HG03378 (cell line): ENCODE data around the gene OR6P1.

Experiments
- ATAC-seq: cut with Tn5 transposase; IDR thresholded peaks from one replicate; pipeline ENCODE4 v1.9.1; 2021; ENCODE audit warnings: mild to moderate bottlenecking, moderate library complexity; ENCODE audit not compliant: unreplicated experiment

Gene OR6P1, protein sequence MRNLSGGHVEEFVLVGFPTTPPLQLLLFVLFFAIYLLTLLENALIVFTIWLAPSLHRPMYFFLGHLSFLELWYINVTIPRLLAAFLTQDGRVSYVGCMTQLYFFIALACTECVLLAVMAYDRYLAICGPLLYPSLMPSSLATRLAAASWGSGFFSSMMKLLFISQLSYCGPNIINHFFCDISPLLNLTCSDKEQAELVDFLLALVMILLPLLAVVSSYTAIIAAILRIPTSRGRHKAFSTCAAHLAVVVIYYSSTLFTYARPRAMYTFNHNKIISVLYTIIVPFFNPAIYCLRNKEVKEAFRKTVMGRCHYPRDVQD

DNA sequence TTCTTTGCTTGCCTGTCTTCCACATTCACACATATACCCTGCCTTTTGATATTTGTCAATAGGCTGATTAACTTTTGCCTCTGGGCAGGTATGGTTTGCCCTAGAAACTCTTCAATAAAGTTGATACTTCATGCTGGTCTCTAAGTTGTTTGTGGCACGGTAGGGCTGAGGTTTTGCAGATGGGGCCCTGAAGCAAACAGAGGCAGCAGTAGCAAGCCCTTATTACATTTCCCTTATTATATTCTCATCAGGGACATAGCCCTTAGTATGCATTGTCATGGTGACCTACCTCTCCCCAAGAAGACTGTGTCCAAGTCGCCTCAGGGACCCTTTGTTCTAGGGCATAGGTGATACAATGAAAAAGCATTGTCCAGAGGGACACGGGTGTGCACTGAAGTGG is at the start of gene OR6P1:
Gene OR6P1 (minus strand): TSS at position 101 of the 400 bp plus-strand sequence. CDS start 6,976 bp downstream, outside the sequence.
- no peak for ATAC-seq

DNA sequence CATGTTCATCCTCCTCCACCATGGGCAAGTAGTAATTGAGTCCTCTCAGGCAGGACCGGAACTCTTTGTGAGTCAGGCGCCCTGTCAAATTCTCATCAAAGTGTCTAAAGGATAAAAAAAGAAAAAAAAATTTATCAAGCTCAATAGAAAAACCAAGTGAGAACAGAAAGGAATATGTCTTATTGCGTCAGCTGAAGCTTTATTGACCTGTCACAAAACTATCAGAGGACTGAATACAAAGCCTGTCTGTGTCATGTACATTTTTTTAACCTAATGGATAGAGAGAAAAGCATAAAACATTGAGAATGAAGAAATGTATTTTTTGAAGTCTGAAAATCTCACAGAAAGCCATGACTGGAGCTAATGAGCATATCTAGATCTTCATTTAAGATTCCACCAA is 43.4 kb upstream of the OR6P1 start:
- ATAC-seq: no peak

DNA sequence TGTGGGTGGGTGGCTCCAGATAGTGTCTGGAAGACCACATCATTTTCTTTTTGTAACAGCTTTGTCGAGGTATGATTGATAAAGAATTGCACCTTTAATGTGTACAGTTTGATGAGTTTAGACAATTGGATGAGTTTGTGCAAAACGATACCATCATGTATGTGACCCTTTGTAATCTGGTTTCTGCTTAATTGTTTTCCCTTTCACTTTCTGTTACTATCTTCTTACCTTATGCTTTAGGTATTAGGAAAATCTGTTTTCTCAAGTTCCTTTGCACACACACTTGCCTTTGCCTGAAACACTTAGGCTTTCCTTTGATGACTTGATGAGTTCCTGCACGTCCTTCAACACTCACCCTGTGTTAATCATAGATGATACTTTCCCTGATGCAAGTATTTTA is 41.5 kb upstream of the OR6P1 start:
- ATAC-seq: no peak

DNA sequence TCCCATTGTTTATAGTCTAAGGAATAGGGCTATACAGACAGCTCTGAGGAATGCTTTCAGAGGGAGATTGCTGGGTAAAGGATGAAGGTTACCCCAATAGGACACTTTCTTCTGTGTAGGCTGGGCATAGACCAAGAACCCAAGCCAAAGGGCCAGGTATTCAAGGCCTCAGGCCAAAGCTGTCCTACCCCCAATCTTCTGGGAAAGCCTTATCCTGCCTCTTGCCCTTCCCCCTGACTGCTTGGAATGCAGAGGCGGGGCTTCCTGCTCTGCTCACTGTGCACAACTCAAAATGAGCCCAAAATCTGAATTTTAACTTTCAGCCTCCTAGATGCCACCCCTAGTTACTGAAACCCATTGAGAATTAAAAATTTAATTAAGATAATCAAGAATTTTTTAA is 36.9 kb upstream of the OR6P1 start:
- ATAC-seq: no peak

DNA sequence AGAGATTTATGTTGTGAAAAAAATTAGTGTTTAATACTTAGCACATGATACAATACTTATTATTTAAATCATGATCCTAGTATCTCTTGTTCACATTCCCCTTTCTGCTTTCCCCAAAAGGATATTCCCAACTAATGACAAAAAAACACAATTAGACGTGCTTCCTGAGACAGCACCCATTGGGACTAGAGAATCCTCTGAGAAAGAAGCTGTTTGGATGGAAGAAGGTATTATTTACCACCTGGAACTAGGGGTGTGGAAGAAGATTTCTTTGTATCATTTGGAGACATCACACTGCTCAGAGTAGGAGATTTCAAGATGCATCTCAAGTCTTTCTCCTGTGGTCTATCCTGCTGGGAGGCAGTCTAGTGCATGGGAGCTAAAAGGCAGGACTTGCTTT is 34.6 kb upstream of the OR6P1 start, which contains the start of gene OR10Z1:
Gene OR10Z1 (plus strand): TSS at position 301 of the 400 bp plus-strand sequence. CDS start 1,171 bp downstream, outside the sequence.
- no peak for ATAC-seq

DNA sequence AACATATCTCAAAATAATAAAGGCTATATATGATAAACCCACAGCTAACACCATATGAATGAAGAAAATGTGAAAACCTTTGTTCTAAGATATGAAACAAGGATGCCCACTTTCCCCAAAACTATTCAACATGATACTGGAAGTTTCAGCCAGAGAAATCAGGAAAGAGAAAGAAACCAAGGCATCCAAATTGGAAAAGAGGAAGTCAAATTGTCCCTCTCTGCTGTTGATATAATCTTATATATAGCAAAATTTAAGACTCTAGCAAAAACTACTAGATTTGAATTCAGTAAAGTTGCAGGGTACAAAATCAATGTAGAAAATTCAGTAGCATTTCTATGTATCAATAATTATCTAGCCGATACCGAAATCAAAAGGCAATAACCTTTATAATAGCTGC is 30.4 kb upstream of the OR6P1 start:
- no peak for ATAC-seq

DNA sequence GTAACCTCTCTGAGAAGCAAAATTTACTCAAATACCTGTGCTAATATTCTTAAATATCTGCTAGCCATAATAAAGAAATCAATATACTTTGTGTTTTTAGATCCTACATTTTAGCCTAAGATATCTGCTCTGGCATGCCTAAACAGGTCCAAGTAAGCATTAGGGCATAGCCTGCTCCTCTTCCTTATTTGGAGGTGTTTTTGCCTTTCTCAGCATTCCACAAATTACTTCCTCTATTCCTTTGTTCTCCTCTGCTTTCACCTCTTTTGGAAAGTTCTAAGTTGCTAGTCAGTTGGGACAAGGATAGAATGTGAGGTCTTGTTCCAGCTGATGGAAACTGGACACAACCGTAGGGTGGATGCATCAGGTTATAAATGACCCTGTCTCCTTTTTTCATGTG is 16.6 kb upstream of the OR6P1 start:
- no peak for ATAC-seq

DNA sequence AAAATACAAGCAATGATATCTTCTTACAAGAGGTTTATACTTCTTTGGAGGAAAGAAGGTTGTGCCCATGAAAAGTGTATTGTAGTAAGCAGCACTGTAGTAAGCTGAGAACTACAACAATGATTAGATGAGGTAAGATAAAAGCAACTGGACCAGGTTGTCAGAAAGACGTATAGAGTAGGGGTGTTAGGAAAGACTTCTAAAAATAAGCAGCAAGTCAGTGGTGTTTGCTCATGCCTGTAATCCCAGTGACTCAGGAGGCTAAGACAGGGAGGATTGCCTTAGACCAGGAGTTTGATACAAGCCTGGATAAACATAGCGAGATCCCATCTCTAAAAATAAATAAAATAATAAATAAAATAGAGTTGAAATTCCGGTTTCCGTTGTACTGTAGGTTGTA is 13.6 kb upstream of the OR6P1 start:
- no peak for ATAC-seq

DNA sequence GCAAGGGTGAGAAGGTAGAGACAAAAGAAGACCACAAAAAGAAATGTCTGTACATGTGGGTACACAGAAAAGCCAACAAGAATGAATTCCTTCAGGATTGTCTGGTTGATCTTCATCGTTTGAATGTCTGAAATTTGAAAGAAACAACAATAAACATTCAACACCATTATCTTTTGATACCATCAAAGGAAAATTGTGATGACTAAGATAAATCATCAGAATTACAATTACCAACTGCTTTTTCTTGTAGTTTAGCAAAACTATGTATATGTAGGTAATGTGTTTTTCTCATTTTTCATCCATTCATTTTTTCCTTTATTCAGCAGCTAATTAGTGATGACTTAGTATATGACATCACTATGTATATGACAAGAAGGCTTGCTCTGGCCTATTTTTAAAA is 9.4 kb upstream of the OR6P1 start, which contains the start of gene OR10X1:
Gene OR10X1 (minus strand): TSS at position 167 of the 400 bp plus-strand sequence. CDS start 0 bp downstream, at position 167.
- ATAC-seq: no peak

DNA sequence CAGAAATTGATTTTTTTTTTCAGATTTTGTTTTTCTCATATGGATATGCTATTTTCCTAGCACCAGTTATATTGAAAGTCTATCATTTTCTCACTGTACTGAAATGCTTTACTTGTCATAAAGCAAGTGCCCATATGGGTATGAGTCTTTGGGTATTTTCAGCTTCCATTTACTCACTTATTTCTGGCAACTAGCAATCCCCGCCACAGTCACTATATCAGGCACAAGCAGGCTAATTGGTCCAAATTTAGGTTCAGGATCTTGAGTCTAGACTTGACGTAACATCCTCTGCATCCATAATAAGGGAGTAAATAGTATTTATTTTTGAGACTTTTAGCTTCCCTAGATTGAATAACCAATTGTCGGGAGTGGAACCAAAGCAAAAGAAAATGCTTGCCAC is 7.2 kb upstream of the OR6P1 start:
- ATAC-seq: no peak

DNA sequence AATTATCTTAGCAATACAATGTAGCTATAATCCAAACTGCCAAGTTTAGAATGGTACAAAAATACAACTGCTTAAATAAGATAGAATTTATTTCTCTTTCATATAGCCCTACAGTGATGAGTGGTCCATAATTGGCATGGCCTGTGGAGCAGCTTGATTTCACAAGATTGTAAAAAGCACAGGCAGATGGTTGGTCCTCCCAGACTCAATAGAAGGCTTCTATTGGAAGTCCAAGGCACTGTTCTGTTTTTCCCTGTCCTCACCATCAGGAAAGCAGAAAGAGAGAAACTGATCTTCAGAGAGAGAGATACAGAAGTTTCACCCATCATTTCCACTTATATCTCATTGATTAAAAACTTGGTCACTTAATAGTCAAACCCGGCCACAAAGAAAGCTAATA is 1.8 kb upstream of the OR6P1 start:
- ATAC-seq: no peak

DNA sequence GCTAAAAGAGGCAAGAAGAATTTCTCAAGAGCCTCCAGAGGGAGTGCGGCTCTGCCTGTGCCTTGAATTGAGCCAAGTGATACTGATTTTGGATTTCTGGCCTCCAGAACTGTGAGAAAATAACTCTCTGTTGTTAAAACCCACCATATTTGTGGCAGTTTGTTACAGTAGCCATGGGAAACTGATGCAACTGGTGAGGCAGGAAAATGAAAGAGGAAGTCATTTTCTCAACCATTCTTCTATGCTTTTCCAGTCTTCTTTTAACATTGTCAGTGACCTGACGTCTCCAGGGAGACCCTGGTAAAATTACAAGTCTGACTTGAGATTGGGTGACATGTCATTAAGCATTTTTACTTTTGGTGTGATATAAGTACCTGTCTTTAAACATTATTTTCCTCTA is 5.8 kb downstream of the OR6P1 start:
- no peak for ATAC-seq

DNA sequence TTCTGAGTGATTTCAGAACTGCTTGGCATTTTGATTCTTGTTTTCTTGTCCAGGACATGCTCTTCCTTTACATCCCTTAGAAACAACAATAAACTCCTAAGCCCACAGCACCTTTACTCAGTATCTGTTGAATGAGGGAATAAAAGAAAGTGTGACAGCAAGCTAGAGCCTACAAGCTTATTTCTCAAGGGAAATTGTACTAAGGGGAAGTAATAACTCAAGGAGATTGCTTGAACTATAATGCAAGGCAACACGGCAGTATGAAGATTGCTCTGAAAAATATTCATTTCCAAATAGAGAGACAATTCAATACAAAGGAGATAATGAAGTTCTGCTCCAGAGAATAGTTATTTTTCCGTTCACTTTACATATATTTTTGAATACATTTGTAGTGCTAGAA is 6.5 kb downstream of the OR6P1 start:
- no peak for ATAC-seq

DNA sequence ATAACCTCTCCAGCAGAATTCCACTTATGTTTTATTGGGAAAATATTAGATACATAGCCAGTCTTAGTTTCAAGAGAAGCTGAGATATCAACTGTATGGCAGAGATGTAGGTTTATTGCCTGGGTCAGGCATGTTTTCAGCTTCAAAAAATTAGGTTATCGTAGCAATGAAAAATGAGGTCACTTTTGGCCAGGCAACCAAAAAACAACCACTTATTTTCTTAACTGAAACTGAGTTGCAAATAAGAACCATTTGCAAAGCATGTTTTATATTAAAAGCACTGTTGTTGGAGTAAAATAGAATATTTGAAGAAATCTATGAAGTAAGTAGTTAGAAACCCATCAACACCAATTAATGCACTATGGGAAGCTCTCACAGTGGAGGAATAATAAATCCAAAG is 10.7 kb downstream of the OR6P1 start:
- no peak for ATAC-seq

DNA sequence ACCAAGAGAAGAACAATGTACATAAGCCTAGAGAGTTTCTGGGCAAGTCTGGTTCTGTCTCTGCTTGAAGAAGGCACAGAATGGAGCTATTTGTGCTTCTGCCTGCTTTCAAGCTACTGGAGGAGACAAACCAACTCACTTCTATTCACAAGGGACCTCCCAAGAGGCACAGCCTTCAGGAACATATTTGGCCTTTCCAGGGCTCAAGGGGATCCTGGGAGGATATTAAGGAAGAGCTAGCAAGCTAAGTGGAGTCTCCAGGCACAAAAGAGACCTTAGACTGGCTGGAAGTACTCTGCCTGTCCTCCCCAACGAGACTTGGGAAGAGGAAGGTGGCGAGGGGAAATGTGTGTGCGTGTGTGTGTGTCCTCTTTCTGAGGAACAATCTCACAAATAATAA is 16.0 kb downstream of the OR6P1 start, which contains the start of gene OR6Y1:
Gene OR6Y1 (minus strand): TSS at position 54 of the 400 bp plus-strand sequence. CDS start 6,300 bp downstream, outside the sequence.
- no peak for ATAC-seq

DNA sequence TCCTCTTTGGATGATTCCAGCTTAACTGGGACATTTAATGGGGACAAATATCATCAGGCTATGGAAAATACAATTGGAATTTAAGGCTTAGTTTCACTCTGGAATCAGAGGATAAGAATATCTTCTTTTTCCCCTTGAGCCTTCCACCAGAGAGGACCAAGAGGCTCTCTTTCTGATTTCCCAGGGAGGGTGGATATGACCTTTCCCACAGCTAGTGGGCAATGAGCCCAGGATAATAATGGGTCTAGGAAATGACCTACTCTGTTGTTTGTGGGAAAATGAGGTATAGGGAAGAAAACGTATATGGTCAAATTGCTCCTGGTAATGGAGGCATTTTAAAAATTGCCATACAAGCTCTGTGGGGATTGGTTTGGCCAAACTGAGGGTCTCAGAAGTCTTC is 18.1 kb downstream of the OR6P1 start:
- no peak for ATAC-seq

DNA sequence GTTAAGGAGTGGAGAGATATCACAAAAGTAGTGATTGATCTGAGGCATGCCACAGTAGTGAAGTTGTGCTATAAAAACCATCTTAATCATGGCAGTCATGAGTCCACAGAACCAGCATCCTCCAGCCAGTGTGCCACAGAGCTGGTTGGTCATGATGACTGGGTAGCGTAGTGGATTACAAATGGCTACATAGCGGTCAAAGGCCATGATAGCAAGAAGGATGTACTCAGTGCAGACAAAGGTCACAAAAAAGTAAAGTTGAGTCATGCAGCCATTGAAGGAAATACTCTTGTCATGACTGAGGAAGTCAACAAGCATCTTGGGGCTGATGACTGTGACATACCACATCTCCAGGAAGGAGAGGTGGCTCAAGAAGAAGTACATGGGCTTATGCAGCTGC is 22.8 kb downstream of the OR6P1 start:
- no peak for ATAC-seq

DNA sequence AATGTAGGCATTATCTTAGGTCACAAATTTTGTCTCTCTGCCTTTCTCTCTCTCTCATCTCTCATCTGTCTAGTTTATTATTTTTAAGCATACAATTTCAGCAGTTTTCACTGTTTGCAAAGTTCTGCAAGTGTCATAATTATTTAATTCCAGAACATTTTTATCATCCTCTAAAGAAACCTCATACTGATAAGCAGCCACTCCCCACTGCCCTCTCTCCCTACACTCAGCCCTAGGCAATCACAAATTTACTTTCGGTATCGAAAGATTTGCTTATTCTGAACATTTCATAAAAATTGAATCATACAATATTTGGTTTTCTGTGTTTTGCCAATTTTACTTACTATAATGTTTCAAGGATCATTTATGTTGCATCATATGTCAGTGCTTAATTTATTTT is 32.8 kb downstream of the OR6P1 start:
- no peak for ATAC-seq

DNA sequence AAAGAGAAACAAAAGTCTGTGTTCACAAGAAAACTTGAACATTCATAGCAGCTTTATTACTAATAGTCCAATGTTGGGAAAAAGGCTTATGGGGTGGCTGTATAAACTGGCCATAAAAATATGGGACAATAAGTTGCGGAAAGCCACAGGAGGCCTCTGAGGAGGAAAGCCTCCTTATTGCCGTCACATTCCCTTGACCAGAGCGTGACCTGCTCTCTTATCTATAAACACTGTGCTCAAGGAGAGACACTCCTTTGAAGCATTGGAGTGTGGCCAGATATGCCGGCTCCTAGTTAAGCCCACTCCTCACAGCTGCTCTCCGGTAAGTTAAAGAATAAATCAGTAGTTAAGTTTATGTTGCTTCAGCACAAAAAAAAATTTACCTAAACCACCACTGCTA is 35.9 kb downstream of the OR6P1 start:
- no peak for ATAC-seq

DNA sequence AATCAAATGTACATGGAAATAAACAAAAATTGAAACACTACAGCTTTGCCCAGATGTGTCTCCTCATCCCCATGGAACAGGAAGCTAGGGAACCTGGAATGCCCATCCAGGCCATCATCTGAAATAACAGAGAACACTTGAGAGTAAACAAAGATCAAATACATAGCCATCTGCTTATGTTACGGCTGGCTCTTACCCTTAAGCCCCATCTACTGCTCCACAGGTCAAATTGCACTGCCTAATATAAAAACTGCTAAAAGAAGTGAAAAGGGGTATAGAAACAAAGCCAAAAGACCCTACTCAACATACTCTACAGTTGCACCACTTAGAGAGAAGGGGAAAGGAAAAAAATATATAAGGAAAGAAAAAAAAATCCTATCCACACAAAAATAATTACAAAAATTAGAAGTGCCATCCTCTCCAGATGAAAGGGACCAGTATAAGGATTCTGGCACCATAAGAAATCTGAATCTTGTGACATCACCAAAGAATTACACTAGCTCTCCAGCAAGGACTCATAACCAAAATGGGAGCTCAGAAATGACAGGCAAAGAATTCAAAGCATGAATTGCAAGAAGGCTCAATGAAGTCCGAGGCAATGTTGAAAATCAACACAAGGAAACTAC is 43.1 kb downstream of the OR6P1 start:
- no peak for ATAC-seq

DNA sequence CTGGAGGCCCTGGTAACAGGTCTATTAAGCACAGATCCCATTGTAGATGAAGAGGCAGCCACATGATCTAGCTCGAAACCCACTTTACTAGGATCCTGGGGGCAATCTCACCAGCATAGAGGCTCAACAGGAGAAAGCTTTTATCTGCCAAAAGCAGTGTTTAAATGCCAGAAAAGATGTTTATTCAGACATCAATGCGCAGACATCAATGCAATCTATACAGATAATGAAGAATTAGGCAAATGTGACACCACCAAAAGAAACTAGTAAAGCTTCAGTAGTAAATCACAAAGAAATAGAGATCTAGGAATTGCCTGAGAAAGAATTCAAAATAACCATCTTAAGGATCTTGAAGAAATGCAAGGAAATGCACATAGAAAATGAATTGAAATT is 48.7 kb downstream of the OR6P1 start:
- ATAC-seq: no peak

DNA sequence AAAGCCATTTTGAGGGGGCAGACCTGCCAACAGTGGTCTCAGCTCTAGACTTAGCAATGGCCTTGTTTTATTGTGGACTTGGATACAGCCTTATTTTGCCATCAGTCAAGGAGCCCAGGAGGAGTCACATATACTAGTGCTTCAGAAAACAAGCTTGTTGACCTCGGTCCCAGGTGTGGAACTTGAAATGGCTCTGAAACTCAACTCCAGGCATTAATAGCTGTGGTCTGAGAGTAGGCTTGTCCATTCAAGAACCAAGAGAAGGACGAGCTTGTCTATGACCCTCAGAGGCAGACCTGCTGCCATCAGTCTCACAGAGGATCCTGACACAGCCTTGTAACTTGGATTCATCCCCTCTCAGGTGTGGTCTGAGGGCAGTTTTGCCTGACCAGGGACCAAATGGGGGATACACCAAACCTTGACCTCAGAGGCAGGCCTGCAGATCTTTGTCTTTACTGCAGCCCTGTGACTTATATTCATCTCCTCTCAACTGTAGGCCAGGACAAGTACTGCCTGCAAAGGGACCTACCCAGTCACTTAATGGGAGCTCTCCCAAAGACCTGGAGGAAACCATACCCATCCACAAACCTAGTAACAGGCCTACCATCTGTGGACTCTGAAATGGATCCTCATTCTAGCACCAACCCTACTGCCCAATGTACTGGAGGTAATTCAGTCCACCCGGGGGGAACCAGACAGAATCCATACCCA is 49.3 kb downstream of the OR6P1 start:
- no peak for ATAC-seq
